KMS-11 (cell line): ENCODE data around the gene SLC30A1.

Experiments used
- H2AFZ ChIP-seq: fragments of 200-600 bp; sonication (generic); 2 replicates; pipeline ENCODE4 v1.6.1; 2016; ENCODE audit warnings: antibody characterized with exemption, mixed run types, low read depth
- H3K27ac ChIP-seq: fragments of 200-600 bp; sonication (generic); 2 replicates; pipeline ENCODE4 v1.6.1; 2016; ENCODE audit warnings: mild to moderate bottlenecking, mixed run types
- H3K27me3 ChIP-seq: fragments of 200-600 bp; sonication (generic); 2 replicates; pipeline ENCODE4 v1.6.1; 2017; ENCODE audit warnings: mild to moderate bottlenecking, low read depth, mixed run types, moderate library complexity; ENCODE audit not compliant: insufficient read depth
- H3K36me3 ChIP-seq: fragments of 200-600 bp; sonication (generic); 2 replicates; pipeline ENCODE4 v1.6.1; 2017; ENCODE audit warnings: mild to moderate bottlenecking, mixed run types; ENCODE audit not compliant: insufficient read depth
- H3K4me1 ChIP-seq: fragments of 200-600 bp; sonication (generic); 2 replicates; pipeline ENCODE4 v1.6.1; 2016; ENCODE audit warnings: mild to moderate bottlenecking, low read depth, mixed run types; ENCODE audit not compliant: poor library complexity, severe bottlenecking
- H3K4me2 ChIP-seq: fragments of 200-600 bp; sonication (generic); 2 replicates; pipeline ENCODE4 v1.7.0; 2016; ENCODE audit warnings: mild to moderate bottlenecking, mixed run types
- H3K4me3 ChIP-seq: fragments of 200-600 bp; sonication (generic); IDR thresholded peaks from 2 replicates; pipeline ENCODE4 v1.6.1; 2017; ENCODE audit warnings: low read depth, low read length, mixed read lengths; ENCODE audit not compliant: insufficient read depth
- H3K79me2 ChIP-seq: fragments of 200-600 bp; sonication (generic); 2 replicates; pipeline ENCODE4 v1.6.1; 2016; ENCODE audit warnings: low read depth, mixed run types; ENCODE audit not compliant: insufficient read depth
- H3K9ac ChIP-seq: fragments of 200-600 bp; sonication (generic); 2 replicates; pipeline ENCODE4 v1.6.1; 2016; ENCODE audit warnings: mild to moderate bottlenecking, mixed run types
- H4K20me1 ChIP-seq: fragments of 200-600 bp; sonication (generic); 2 replicates; pipeline ENCODE4 v1.6.1; 2016; ENCODE audit warnings: mild to moderate bottlenecking, mixed run types; ENCODE audit not compliant: insufficient read depth
- CTCF ChIP-seq: fragments of 200-600 bp; sonication (generic); conservative IDR thresholded peaks from 2 replicates; pipeline ENCODE4 v1.6.1; 2017; ENCODE audit warnings: low read depth, mild to moderate bottlenecking, antibody characterized with exemption, low read length, moderate library complexity, mixed read lengths

Gene SLC30A1

DNA sequence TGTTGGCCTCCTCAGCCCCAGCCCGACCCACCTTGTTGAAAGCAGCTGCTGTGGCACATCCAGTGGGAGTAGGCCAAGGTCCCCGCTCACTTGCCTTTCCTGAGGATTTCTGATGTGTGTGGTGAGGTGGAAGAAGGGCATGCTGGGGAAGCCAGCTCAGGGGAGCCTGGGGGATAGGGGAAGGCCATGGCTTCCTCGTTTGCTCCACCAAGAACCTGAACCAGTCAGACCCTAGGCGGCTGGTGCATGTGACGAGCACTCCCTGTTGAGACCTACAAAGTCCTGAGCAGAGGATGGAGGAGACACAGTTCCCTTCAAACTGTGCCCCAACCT lies 38.0 kb upstream of the SLC30A1 start:
- peaks cover 11% of the 10 kb centered on the region for H3K4me1 ChIP-seq

DNA sequence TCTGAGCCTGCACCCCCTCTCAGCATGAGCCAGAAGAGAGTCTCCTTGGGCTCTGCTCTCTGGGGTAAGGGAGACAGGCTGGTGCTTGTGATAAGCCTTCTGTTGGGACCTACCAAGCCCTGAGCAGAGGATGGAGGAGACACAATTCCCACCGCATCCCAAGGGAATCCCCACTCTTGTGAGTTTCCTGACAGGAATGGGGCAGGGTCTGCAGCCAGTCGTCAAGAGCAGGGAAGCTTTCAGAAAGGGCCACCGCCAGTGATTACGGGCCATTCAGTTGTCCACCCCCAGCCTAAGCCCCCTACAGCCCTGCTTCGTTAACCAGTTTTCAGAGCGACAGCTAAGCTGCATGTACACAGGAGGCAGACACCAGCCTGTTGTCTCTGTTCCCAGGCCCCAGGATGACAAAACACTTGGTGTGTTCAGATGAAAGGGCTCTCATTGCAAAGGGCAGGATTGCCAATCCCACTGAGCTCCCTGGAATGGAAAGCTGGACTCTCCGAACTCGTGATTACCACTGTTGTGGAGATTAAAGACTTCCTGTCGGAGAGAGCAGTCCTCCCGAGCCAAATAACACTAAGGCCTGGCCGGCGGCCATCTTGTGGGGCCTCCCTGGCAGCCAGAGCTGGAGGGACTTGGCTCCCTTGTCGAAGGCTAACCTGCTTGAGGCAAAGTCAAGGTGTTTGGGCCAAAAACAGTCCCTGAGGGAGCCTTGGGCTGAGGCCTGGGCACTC lies 37.4 kb upstream of the SLC30A1 start:
- no peak overlapping the region for H3K27ac ChIP-seq
- H3K9ac ChIP-seq, result no peak overlapping the region
- peaks cover 11% of the 10 kb centered on the region for H3K4me1 ChIP-seq

More for the DNA sequence above, 38.0 kb upstream of the SLC30A1 start:
- Histone ChIP-seq H3K9ac (no peak overlapping the region), H3K27ac (no peak overlapping the region), H2AFZ (no peak overlapping the region), H3K4me3 (no peak overlapping the region), H3K27me3 (no peaks in the 10 kb centered on the region), H3K4me2 (no peak overlapping the region), H3K79me2 (no peaks in the 10 kb centered on the region), H4K20me1 (no peaks in the 10 kb centered on the region), H3K36me3 (no peaks in the 10 kb centered on the region)
- TF ChIP-seq CTCF, result no peak

DNA sequence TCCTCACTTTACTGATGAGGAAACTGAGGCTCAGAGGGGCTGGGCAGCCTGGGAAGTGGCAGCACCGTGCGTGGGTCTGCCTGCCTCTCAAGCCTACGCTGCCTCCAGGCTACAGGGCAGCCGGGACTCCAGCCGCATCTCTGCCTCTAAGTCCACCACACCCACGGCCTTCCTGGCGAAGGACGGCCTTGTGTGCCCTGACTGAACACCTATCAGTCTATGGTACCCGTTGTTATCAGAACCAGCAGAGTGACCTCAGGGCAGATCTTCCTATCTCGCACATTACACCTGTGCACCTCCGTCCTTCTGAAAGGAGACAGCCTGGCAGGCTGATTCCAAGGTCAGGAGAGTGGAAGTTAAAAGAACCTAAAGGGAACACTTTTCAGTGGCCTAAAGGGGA lies 35.7 kb upstream of the SLC30A1 start:
- no peaks in the 10 kb centered on the region for H3K27me3 ChIP-seq
- no peak overlapping the region for H3K4me3 ChIP-seq
- no peaks in the 10 kb centered on the region for H3K36me3 ChIP-seq
- no peak overlapping the region for H3K4me2 ChIP-seq
- no peaks in the 10 kb centered on the region for H4K20me1 ChIP-seq
- H3K27ac ChIP-seq, result no peak overlapping the region
- H3K79me2 ChIP-seq, result no peaks in the 10 kb centered on the region
- H2AFZ ChIP-seq, result no peak overlapping the region
- TF ChIP-seq CTCF, result no peak
- peaks cover 11% of the 10 kb centered on the region for H3K4me1 ChIP-seq
- no peak overlapping the region for H3K9ac ChIP-seq

More for the DNA sequence above, 37.4 kb upstream of the SLC30A1 start:
- H4K20me1 ChIP-seq, result no peaks in the 10 kb centered on the region
- no peak overlapping the region for H3K4me2 ChIP-seq
- H3K79me2 ChIP-seq, result no peaks in the 10 kb centered on the region
- no peak overlapping the region for H3K4me3 ChIP-seq
- no peaks in the 10 kb centered on the region for H3K36me3 ChIP-seq
- H3K27me3 ChIP-seq, result no peaks in the 10 kb centered on the region
- no peak overlapping the region for H2AFZ ChIP-seq
- TF ChIP-seq CTCF, result no peak

- H3K4me2 ChIP-seq, result no peak overlapping the region
- H3K9ac ChIP-seq, result no peak overlapping the region
- no peaks in the 10 kb centered on the region for H3K27me3 ChIP-seq
- peaks cover 11% of the 10 kb centered on the region for H3K4me1 ChIP-seq
- no peak overlapping the region for H3K27ac ChIP-seq
- H2AFZ ChIP-seq, result 0 out of 2 replicates have a peak overlapping the region, but pooled peaks have one; percentile 8
- TF ChIP-seq CTCF, result no peak
- H4K20me1 ChIP-seq, result no peaks in the 10 kb centered on the region
- no peaks in the 10 kb centered on the region for H3K79me2 ChIP-seq
- no peak overlapping the region for H3K4me3 ChIP-seq
- H3K36me3 ChIP-seq, result no peaks in the 10 kb centered on the region
Observed at GRCh38 chr1:211613951-211614350, 35.0 kb upstream of the SLC30A1 start.
